Stimulated activated CD8-positive, alpha-beta memory T cell treated with anti-CD3 and anti-CD28 coated beads, Interleukin-7, amount 100 ng/mL, for 1 hour (primary cell): ENCODE results near the gene JUNB.
"Not testable (repeated sequence)": the region's sequence is repeated elsewhere in the genome, so short reads cannot be mapped to it uniquely, and the experiment has no call there.

Experiments
- DNase-seq, 2 donors: peaks; one replicate each; pipeline ENCODE4 v3.0.0-alpha.2; 2020; ENCODE audit warnings: low read depth in 2 of 2

Gene JUNB

DNA sequence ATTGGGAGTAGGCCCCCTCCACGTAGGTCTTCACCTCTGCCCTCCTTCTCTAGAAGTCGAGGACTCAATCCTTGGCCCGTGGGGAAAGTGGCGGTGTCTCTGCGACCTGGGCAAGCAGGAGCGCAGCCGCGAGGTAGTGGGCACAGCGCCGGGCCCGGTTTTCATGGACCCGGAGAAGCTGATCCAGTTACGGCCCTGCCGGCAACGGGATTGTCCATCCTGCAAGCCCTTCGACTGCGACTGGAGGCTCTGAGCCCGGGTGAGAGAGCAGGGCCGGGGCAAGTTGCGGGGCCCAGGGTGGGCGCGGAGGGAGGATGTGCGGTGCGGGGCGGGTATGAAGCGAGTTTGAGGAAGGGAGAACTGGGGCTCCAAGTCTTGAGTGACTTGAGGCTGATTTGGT lies 12.8 kb downstream of the JUNB start:
- DNase-seq: no peak

- DNase-seq: peak; percentile 70 to 72
Measured at GRCh38 chr19:12806242-12807081, 15.2 kb downstream of the JUNB start, which contains the start of gene RNASEH2A. RNASEH2A (plus strand) TSS chr19:12806584; CDS start chr19:12806674, 90 bp downstream.

DNA sequence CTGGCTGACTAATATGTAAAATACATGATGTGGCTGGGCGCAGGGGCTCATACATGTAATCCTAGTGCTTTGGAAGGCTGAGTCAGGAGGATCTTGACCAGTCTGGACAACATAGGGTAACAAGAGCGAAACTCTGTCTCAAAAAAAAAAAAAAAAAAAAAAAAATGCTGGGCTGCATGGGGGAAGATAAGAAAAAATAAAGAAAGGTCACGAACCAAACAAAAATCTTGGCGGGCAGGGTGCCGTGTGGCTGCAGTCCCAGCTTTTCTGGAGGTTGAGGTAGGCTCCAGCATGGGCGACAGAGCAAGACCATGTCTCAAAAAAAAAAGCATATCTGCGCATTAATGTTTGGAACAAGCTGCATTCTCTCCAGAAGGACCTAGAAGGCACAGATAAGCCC lies 23.8 kb downstream of the JUNB start:
- no peak for DNase-seq

DNA sequence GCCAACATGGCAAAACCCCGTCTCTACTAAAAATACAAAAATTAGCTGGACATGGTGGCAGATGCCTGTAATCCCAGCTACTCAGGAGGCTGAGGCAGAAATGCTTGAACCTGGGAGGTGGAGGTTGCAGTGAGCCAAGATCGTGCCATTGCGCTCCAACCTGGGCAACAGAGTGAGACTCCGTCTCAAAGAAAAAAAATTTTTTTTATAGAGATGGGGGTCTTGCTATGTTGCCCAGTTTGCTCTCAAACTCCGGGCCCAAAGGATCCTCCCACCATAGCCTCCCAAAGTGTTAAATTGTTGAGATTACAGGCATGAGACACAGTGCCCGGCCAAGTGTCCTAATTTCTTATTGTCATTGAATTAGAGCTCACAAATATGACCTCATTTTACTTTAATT lies 25.9 kb downstream of the JUNB start:
- not testable (repeated sequence) for DNase-seq

DNA sequence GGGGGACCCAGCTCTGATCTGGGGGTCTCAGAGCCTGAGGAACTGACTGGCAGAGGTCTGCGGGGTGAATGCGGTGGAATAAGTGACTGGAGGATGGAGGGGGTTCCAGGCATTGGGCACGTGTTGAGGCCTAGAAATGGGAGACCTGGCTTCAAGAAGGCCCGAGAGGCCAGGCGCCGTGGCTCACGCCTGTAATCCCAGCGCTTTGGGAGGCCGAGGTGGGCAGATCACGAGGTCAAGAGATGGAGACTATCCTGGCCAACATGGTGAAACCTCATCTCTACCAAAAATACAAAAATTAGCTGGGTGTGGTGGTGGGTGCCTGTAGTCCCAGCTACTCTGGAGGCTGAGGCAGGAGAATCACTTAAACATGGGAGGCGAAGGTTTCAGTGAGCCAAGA lies 26.5 kb downstream of the JUNB start:
- not testable (repeated sequence) for DNase-seq

DNA sequence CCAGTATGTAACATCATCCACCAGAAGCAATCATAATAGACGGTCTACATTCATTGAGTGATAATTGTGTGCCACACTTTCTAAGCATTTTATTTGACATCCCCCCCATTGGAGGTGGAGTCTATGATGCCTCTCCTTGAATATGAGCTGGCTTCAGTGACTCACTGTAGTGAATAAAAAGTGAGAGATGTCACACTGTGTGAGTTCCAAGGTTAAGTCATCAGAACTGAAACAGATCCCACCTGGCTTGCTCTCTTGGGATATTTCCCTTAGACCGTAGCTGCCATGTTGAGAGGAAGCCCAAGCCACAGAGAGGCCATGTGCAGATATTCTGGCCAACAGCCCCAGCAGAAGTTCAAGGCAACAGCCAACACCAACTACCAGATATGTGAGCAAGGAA lies 30.5 kb downstream of the JUNB start:
- DNase-seq: no peak

GRCh38 chr19:12825254-12826131 lies 34.2 kb downstream of the JUNB start:
- no peak for DNase-seq

- no peak for DNase-seq
Measured at GRCh38 chr19:12828494-12828893, 37.2 kb downstream of the JUNB start.

DNA sequence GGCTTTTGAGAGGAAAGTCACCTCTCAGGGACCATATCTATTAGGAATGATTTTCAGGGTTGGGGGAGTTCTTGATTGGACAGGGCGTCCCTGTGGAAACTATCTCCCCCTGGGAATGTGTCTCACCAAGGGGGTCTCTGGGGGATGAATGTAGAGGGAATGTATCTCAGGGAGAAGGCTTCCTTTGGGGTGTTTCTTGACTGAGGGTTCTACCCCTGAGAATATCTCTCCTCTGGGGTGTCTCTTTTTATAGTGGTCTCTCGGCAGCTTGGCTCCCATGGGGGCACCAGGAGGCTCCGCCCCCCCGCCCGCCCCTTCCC lies 42.1 kb downstream of the JUNB start:
- DNase-seq: no peak

- no peak for DNase-seq
Measured at GRCh38 chr19:12833738-12834565, 42.7 kb downstream of the JUNB start.

DNA sequence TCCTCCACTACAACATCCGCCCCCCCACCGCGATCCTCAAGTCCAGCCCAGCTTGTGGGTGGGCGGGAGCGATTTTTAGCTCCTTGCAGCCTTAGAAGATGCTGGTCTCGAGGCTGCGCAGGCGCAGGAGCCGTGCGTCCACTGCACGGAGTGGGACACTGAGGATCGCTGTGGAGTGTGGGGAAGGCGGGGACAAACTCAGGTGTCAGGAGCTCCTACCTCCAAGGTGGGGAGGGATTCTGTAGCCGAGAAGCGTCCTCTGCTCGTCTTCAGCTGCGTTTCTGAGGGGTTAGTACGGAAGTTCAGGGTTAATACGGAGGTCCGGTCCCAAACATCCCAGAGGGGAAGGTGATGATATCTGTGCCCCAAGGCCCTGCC lies 43.3 kb downstream of the JUNB start, which contains the start of gene RTBDN:
RTBDN (minus strand) TSS at position 14 of the 378 bp plus-strand sequence. CDS start 4,600 bp downstream, outside the sequence.
- no peak for DNase-seq

- no peak for DNase-seq
Measured at GRCh38 chr19:12834976-12835757, 43.9 kb downstream of the JUNB start.

- no peak for DNase-seq
Measured at GRCh38 chr19:12836529-12836863, 45.2 kb downstream of the JUNB start.

DNA sequence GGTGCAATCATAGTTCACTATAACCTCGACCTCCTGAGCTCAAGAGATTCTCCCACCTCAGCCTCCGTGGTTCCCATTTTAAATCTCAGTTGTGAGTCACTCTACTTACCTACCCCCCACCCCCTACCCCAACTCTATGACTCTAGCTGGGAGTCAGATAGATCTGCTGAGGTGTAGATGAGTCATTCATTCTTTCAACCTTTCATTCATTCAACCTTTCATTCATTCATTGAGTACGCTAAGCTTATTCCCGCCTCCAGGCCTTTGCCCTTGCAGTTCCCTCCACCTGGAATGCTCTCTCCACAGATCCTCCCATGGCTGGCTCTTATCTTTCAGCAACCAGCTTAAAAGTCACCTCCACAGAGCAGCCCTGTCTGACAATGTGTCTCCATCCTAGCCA lies 45.9 kb downstream of the JUNB start:
- no peak for DNase-seq

DNA sequence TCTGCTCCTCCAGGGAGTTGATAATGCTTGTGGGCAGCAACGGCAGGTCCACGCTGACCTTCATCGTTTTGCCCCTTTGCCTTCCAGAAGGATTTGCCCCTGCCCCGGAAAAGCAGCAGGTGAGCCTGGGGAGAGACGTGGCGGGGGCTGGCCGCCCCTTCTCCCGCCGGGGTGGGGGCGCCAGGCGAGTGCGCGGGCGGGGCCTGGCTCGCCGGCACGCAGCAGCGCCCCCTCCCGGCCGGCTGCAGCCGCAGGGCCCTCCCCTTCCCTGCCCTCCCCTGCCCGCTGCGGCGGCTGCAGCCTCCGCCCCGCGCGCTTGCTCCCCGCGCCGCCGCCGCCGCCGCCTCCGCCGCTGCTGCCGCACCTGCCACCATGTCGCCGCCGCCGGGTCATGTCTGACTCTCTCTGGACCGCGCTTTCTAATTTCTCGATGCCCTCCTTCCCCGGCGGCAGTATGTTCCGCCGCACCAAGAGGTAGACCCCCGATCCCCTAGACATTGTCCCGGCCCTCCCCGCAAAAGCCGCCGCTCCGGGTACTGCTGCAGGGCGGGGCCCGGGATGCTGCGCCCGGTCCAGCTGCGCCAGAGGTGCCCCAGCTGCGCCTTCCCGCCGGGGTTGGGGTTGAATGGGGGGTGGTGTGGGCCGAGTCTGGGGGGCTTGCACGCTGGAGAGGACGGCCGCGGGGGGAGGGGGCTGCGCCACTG lies 47.0 kb downstream of the JUNB start, which contains the start of gene MAST1:
MAST1 (plus strand) TSS at position 334 of the 704 bp plus-strand sequence; CDS start at position 392, 58 bp downstream.
- DNase-seq: no peak

DNA sequence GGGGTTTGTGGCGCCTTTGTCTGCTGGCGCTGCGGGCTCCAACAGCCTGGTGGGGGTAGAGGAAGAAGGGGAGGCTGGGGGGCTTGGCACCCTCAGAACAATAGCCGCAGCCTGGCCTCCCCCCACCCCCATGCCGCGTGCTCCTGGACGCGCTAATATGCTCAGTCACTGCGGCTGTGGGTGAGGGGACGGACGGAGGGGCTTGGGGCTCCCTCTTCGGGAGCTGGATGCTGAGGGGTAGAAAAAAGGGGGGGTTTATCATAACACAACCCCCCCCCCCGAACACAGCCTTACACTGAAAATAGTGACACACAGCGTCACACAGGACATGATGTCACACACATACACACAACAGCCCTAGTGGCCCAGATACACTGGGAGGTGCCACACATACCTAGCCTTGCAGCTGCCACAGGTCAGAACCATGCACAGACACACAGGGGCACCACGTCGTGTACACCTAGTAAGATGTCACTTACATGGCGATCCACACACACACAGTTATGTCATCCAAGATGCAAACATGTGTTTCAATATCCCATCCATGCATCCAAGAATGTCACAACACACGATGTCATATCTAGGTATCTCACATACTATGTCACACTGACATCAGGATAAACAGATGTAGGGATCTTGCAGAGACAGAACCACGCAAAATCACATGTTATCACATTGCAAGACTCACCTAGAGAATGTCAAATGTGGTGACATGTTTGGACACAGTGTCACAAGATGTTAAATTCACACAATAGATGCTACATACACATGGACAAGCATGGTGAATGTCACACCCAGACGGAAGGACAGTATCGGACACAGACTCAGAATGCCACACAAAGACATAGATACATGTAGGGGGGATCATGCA lies 47.8 kb downstream of the JUNB start:
- no peak for DNase-seq

- DNase-seq: no peak
Measured at GRCh38 chr19:12840091-12841079, 49.1 kb downstream of the JUNB start.

DNA sequence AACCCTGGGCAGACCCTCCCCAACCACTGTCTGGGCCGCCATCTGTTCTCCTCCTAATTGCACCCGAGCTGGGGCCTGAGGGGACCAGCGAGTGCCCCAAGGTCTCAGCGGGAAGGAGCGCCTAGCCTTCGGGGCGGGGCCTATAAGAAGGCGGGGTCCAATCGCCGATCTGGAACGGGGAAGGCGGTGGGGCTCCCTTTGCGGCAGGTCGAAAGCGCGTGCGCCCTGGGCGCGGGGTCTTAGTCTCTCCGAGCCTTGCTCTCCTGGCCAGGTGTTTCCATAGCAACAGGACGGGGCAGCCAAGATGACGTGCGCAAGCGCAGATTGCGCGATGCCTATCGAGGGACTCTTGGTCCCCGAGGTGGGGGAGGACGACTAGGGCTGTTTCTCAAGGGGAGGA lies 49.8 kb downstream of the JUNB start:
- no peak for DNase-seq
